ENCODE results near the gene TRIM72.

Gene TRIM72

DNA sequence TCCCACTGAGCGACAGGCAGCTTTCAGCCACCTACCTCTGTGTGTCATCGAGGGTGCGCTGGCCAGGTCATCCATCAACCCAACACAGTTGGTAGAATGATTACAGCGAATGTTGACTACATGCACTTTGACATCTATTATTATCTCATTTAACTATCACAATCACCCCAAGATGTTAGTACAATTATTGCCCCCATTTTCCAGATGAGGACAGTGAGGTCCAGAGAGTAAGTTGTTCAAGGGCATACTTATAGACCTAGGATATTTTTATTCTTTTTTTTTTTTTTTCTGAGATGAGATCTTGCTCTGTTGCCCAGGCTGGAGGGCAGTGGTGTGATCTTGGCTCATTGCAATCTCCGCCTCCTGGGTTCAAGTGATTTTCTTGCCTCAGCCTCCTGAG lies 37.5 kb downstream of the TRIM72 start:
- Histone ChIP-seq H3K36me3 (no peaks in the 10 kb centered on the region), H3K27me3 (no peaks in the 10 kb centered on the region), H4K20me1 (no peaks in the 10 kb centered on the region), H3K9me3 (replicated peaks in 1 of 11) (0 out of 22 replicates have a peak, but pooled peaks cover 0 to under 1% (median 0%) of the 10 kb centered on the region in 11 experiments), H3K9ac (no peak overlapping the region), H3K4me1 (peaks cover 7 to 81% (median 42%) of the 10 kb centered on the region in 10 experiments; a peak in 19 of 20 replicates), H3K4me2 (peak overlapping the region in 2 of 11 experiments; percentile 32 to 80; a peak in 3 of 22 replicates), H3K27ac (peak overlapping the region in 2 of 11 experiments; percentile 23 to 53; a peak in 4 of 22 replicates), H3K4me3 (no peak overlapping the region)
- no peak for TF ChIP-seq Cebpa-rat (IDR thresholded peaks at IDR 0.05)

DNA sequence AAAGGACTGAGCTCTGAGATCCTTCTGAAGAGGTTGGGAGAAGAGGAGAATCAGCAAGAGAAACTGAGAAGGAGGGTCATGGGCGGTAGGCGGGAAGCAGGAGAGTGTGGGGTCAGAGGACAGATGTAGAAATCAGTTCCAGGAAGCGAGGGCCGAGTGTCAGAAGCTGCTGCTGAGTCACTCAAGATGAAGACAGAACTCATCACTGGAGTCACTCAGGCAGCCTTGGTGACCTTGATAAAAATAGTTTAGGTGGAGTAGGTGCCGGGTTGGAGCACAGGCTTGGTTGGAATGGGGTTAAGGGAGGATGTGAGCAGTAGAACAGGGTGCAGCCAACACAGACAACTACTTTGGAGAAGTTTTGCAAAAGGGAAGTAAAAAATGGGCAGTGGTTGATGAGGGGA lies 39.7 kb downstream of the TRIM72 start:
- no peaks in the 10 kb centered on the region for H3K36me3 ChIP-seq
- peak overlapping the region in 10 of 11 experiments; percentile 49 to 97 (median 77); a peak in 20 of 22 replicates for H3K27ac ChIP-seq
- no peaks in the 10 kb centered on the region for H4K20me1 ChIP-seq
- H3K4me3 ChIP-seq: peak overlapping the region in 2 of 10 experiments; percentile 2 to 44; a peak in 1 of 20 replicates
- peak overlapping the region in 10 of 11 experiments; percentile 26 to 94 (median 78); a peak in 19 of 22 replicates for H3K4me2 ChIP-seq
- H3K4me1 ChIP-seq: peaks cover 7 to 96% (median 47%) of the 10 kb centered on the region in 10 experiments; a peak in 19 of 20 replicates
- H3K9me3 ChIP-seq (replicated peaks in 1 of 11): no peaks in the 10 kb centered on the region
- H3K27me3 ChIP-seq: no peaks in the 10 kb centered on the region
- peak overlapping the region in 9 of 11 experiments; percentile 3 to 81 (median 65); a peak in 13 of 22 replicates for H3K9ac ChIP-seq
- TF ChIP-seq Cebpa-rat (IDR thresholded peaks at IDR 0.05): peak in 6 of 11 experiments; percentile 54 to 87 (median 66); a peak in 9 of 22 replicates

DNA sequence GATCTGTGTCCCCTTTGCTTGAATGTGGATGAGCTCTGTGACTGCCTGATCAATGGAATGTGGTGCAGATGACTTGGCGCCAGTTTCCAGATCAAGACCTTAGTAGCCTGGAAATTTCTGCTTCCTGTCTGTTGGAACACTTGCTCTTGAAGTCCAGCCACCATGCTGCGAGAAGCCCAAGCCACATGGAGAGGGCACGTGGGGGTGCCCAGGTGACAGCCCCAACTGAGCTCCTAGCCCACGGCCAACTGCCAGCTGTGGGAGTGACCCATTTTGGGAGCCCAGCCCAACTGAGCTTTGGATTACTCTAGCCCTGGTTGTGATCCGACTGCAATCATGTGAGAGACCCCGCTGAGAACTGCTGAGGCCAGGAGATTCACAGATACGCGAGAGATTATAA lies 42.5 kb downstream of the TRIM72 start:
- Histone ChIP-seq H3K4me3 (no peak overlapping the region), H3K27me3 (no peaks in the 10 kb centered on the region), H3K4me2 (peak overlapping the region in 5 of 11 experiments; percentile 21 to 94 (median 80); a peak in 8 of 22 replicates), H3K9ac (no peak overlapping the region), H3K27ac (peak overlapping the region in 4 of 11 experiments; percentile 86 to 97 (median 88); a peak in 5 of 22 replicates), H3K9me3 (replicated peaks in 1 of 11) (no peaks in the 10 kb centered on the region), H3K4me1 (peaks cover 20 to 97% (median 68%) of the 10 kb centered on the region in 10 experiments), H3K36me3 (0 out of 22 replicates have a peak, but pooled peaks cover 0 to under 1% (median 0%) of the 10 kb centered on the region in 11 experiments), H4K20me1 (no peaks in the 10 kb centered on the region)
- TF ChIP-seq Cebpa-rat (IDR thresholded peaks at IDR 0.05): no peak

DNA sequence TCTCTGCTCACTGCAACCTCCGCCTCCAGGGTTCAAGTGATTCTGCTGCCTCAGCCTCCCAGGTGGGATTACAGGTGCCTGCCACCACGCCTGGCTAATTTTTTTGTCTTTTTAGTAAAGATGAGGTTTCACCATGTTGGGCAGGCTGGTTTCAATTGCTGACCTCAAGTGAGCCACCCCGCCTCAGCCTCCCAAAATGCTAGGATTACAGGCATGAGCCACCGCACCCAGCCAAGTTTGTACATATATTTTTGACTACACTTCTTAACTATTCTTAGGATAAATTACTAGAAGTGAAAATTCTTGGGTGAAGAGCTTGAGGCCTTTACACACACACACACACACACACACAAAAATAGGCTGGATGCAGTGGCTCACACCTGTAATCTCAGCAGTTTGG lies 44.4 kb downstream of the TRIM72 start:
- Histone ChIP-seq H4K20me1 (peaks cover 0 to 10% (median 0%) of the 10 kb centered on the region in 11 experiments; a peak in 1 of 22 replicates), H3K27me3 (no peaks in the 10 kb centered on the region), H3K4me1 (peaks cover 20 to 97% (median 72%) of the 10 kb centered on the region in 10 experiments), H3K36me3 (peaks cover 0 to 7% (median 0%) of the 10 kb centered on the region in 11 experiments; a peak in 2 of 22 replicates), H3K9me3 (replicated peaks in 1 of 11) (no peaks in the 10 kb centered on the region), H3K4me2 (peak overlapping the region in 6 of 11 experiments; percentile 80 to 99 (median 88); a peak in 12 of 22 replicates), H3K9ac (0 out of 22 replicates have a peak overlapping the region, but pooled peaks of 1 of the 11 experiments have one; percentile 12), H3K4me3 (no peak overlapping the region), H3K27ac (peak overlapping the region in 4 of 11 experiments; percentile 57 to 79 (median 74); a peak in 7 of 22 replicates)
- TF ChIP-seq Cebpa-rat (IDR thresholded peaks at IDR 0.05): no peak

DNA sequence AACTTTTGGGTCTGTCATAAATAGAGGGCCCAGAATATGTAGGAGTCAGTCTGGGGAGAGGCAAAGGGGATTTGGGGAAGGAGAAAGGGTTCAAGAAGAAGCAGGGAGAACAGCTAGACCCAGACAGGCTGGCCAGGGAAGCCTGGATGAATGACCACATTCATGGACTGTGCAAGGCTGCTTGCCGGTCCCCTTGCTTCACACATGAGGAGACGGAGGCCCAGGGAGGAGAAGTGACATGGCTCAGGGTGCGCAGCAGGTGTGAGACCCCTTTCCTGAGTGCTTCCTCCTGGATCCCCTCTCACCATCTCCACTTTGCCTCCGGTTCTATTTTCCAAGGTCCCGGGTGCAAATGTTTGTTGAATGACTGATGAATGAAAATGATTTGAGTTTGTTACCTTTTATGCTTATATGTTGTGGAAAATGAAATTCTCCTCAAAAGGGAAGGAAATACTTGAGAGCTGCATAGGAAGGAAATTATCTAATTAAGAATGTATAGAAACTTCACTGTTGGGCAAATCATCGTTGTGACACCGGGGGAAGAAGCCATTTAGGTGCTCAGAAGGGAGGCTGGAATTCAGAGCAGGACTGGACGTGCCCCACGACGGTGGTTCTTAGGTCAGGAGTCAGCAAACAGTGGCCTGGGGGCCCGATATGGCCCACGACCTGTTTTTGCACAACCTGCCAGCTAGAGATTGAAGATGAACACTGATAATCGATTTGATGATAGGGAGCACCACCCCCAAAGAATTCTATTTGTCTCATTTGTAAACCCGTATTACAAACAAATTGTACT lies 46.4 kb downstream of the TRIM72 start:
- H3K4me2 ChIP-seq: peak overlapping the region; percentile 75 to 99 (median 82)
- H3K36me3 ChIP-seq: peaks cover 0 to 22% (median 0%) of the 10 kb centered on the region in 11 experiments; a peak in 4 of 22 replicates
- H3K4me1 ChIP-seq: peaks cover 26 to 97% (median 69%) of the 10 kb centered on the region in 10 experiments
- peaks cover 0 to 24% (median 0%) of the 10 kb centered on the region in 11 experiments; a peak in 3 of 22 replicates for H4K20me1 ChIP-seq
- H3K4me3 ChIP-seq: peak overlapping the region in 7 of 10 experiments; percentile 20 to 82 (median 65); a peak in 13 of 20 replicates
- peak overlapping the region in 6 of 11 experiments; percentile 45 to 76 (median 74); a peak in 11 of 22 replicates for H3K9ac ChIP-seq
- peak overlapping the region in 7 of 11 experiments; percentile 15 to 78 (median 52); a peak in 12 of 22 replicates for H3K27ac ChIP-seq
- no peak for TF ChIP-seq Cebpa-rat (IDR thresholded peaks at IDR 0.05)
- H3K27me3 ChIP-seq: no peaks in the 10 kb centered on the region
- no peaks in the 10 kb centered on the region for H3K9me3 ChIP-seq (replicated peaks in 1 of 11)

DNA sequence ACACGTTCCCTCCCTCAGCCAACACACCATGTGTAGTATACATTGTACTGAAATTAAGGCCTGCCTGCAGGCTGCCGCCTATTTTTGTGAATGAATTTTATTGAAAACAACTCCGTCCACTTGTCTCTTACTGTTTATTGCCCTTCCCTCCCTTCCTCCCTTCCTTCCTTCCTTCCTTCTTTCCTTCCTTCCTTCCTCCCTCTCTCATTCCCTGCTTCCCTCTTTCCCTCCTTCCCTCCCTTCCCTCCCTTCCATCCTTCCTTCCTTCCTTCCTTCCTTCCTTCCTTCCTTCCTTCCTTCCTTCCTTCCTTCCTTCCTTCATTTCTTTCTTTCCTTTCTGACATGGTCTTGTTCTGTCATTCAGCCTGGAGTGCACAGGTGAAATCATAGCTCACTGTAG lies 48.2 kb downstream of the TRIM72 start:
- H3K9me3 ChIP-seq (replicated peaks in 1 of 11): no peaks in the 10 kb centered on the region
- TF ChIP-seq Cebpa-rat (IDR thresholded peaks at IDR 0.05): no peak

DNA sequence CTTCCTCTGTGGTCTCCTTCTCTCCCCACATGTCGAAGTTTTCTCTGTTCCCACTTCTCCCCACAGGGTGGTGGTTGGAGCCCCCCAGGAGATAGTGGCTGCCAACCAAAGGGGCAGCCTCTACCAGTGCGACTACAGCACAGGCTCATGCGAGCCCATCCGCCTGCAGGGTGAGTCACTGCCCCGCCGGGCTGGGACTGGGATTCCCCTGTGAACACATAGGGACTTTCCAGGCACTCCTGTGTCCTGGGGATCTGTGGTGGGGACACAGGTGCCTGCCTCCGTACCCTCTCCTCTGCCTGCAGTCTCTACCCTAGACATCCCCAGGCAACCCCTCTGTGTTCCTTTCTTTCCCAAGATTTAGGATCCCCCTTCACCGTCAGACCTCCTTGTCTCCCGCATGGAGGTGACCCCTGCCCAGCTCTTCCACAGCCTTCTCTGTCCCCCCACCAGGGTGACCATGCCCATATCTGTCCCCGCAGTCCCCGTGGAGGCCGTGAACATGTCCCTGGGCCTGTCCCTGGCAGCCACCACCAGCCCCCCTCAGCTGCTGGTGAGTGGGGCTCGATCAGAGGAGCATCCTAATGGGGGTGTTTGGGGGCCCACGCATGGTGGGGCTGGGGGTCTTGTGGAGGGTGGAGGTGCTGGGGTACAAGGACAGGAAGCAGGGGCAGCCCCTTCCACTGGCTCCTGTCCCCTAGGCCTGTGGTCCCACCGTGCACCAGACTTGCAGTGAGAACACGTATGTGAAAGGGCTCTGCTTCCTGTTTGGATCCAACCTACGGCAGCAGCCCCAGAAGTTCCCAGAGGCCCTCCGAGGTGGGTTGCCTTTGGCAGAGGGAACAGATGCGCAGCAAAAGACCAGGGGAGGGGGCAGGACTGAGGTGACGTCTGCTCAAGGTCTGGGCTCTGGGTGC lies 51.7 kb downstream of the TRIM72 start:
- H3K4me3 ChIP-seq: peak overlapping the region in 2 of 10 experiments; percentile 6 to 9; a peak in 2 of 20 replicates

More for the DNA sequence above, 48.2 kb downstream of the TRIM72 start:
- Histone ChIP-seq H3K9ac (no peak overlapping the region), H3K4me2 (peak overlapping the region in 6 of 11 experiments; percentile 81 to 99 (median 90); a peak in 11 of 22 replicates), H3K27me3 (no peaks in the 10 kb centered on the region), H3K27ac (no peak overlapping the region), H3K36me3 (peaks cover 0 to 39% (median 0%) of the 10 kb centered on the region in 11 experiments; a peak in 5 of 22 replicates), H4K20me1 (peaks cover 0 to 39% (median 0%) of the 10 kb centered on the region in 11 experiments; a peak in 3 of 22 replicates), H3K4me3 (peak overlapping the region in 3 of 10 experiments; percentile 69 to 82 (median 81); a peak in 5 of 20 replicates), H3K4me1 (peaks cover 31 to 97% (median 70%) of the 10 kb centered on the region in 10 experiments)

More for the DNA sequence above, 51.7 kb downstream of the TRIM72 start:
- Histone ChIP-seq H3K27me3 (no peaks in the 10 kb centered on the region), H3K9ac (peak overlapping the region in 7 of 11 experiments; percentile 2 to 40 (median 17); a peak in 7 of 22 replicates), H3K36me3 (peaks cover 0 to 72% (median 0%) of the 10 kb centered on the region in 11 experiments; a peak in 7 of 22 replicates), H3K4me1 (peaks cover 14 to 76% (median 52%) of the 10 kb centered on the region in 10 experiments), H3K27ac (peak overlapping the region in 7 of 11 experiments; percentile 23 to 57 (median 39); a peak in 13 of 22 replicates), H3K4me2 (peak overlapping the region; percentile 40 to 92 (median 64)), H3K9me3 (replicated peaks in 1 of 11) (no peaks in the 10 kb centered on the region), H4K20me1 (peaks cover 0 to 55% (median 0%) of the 10 kb centered on the region in 11 experiments; a peak in 4 of 22 replicates)
- no peak for TF ChIP-seq Cebpa-rat (IDR thresholded peaks at IDR 0.05)
